Activated CD4-positive, alpha-beta T cell treated with anti-CD3 and anti-CD28 coated beads, Interleukin-2, amount 10 ng/mL, durations not matched to agents 24 days and 14 days (primary cell): Measurements from ENCODE around the gene RNF144A. TPM values are rescaled to one million over a fixed set of nuclear protein-coding genes. Genes with fewer than 3 reads are reported as not detected.

ENCODE experiments used
- DNase-seq: peaks from one replicate; pipeline ENCODE4 v3.0.0; 2022
- H3K27ac Mint-ChIP-seq: one replicate; pipeline ENCODE4 v1.8.0; 2022; ENCODE audit warnings: mild to moderate bottlenecking, mixed read lengths
- H3K27me3 Mint-ChIP-seq: one replicate; pipeline ENCODE4 v1.8.0; 2022; ENCODE audit warnings: mixed read lengths
- H3K36me3 Mint-ChIP-seq: one replicate; pipeline ENCODE4 v1.8.0; 2022; ENCODE audit warnings: low read depth, mild to moderate bottlenecking, mixed read lengths
- H3K4me1 Mint-ChIP-seq: one replicate; pipeline ENCODE4 v1.8.0; 2021; ENCODE audit warnings: mixed read lengths
- H3K4me3 Mint-ChIP-seq: one replicate; pipeline ENCODE4 v1.8.0; 2022; ENCODE audit warnings: mild to moderate bottlenecking, moderate library complexity, mixed read lengths
- H3K9me3 Mint-ChIP-seq: one replicate; pipeline ENCODE4 v1.8.0; 2021; ENCODE audit warnings: mixed read lengths
- intact Hi-C: fragments of 100-400 bp; cut with micrococcal nuclease; formaldehyde crosslinking; loops from one replicate; pipeline ENCODE4 v1.15.1; 2023
- total RNA-seq: library from RNA; stranded (reverse); gene quantifications from 2 replicates; pipeline ENCODE4 v1.2.3, GENCODE V29; 2022

RNF144A gene
- total RNA-seq, 1 donor from 2014 or later, result 23.0 TPM

- intact Hi-C loops, result no loop called here
- H3K4me3 Mint-ChIP-seq, result no peak overlapping the region
- peaks cover 40% of the 10 kb centered on the region for H3K36me3 Mint-ChIP-seq
- DNase-seq, result peak; percentile 32
- no peaks in the 10 kb centered on the region for H3K27me3 Mint-ChIP-seq
- H3K4me1 Mint-ChIP-seq, result peaks cover 39% of the 10 kb centered on the region
- H3K9me3 Mint-ChIP-seq, result no peaks in the 10 kb centered on the region
- H3K27ac Mint-ChIP-seq, result no peak overlapping the region
Observed at GRCh38 chr2:6940820-6941219, 23.6 kb downstream of the RNF144A start.

GRCh38 chr2:6941299-6942046 is 24.3 kb downstream of the RNF144A start:
- Mint-ChIP-seq H3K27me3 (no peaks in the 10 kb centered on the region), H3K36me3 (peaks cover 40% of the 10 kb centered on the region), H3K9me3 (no peaks in the 10 kb centered on the region), H3K27ac (peak overlapping the region; percentile 42), H3K4me3 (no peak overlapping the region), H3K4me1 (peaks cover 38% of the 10 kb centered on the region)
- intact Hi-C loops, result no loop called here
- DNase-seq, result peak; percentile 47

- intact Hi-C loops, result no loop called here
- Mint-ChIP-seq H3K9me3 (no peaks in the 10 kb centered on the region), H3K36me3 (peaks cover 42% of the 10 kb centered on the region), H3K4me1 (peaks cover 38% of the 10 kb centered on the region), H3K27ac (peak overlapping the region; percentile 12), H3K27me3 (no peaks in the 10 kb centered on the region), H3K4me3 (no peak overlapping the region)
- DNase-seq, result peak; percentile 47
Observed at GRCh38 chr2:6942848-6943247, 25.6 kb downstream of the RNF144A start.

GRCh38 chr2:6943523-6943922 is 26.3 kb downstream of the RNF144A start:
- Mint-ChIP-seq H3K4me1 (peaks cover 42% of the 10 kb centered on the region), H3K9me3 (no peaks in the 10 kb centered on the region), H3K36me3 (peaks cover 47% of the 10 kb centered on the region), H3K27me3 (no peaks in the 10 kb centered on the region), H3K27ac (peak overlapping the region; percentile 17), H3K4me3 (no peak overlapping the region)
- DNase-seq, result no peak
- intact Hi-C loops, result no loop called here

- H3K27me3 Mint-ChIP-seq, result no peaks in the 10 kb centered on the region
- H3K4me3 Mint-ChIP-seq, result peak overlapping the region; percentile 10
- peaks cover 50% of the 10 kb centered on the region for H3K36me3 Mint-ChIP-seq
- peaks cover 43% of the 10 kb centered on the region for H3K4me1 Mint-ChIP-seq
- peak; percentile 54 for DNase-seq
- H3K27ac Mint-ChIP-seq, result peak overlapping the region; percentile 17
- intact Hi-C loops, result no loop called here
- H3K9me3 Mint-ChIP-seq, result no peaks in the 10 kb centered on the region
Observed at GRCh38 chr2:6943971-6944370, 26.8 kb downstream of the RNF144A start.

- peak; percentile 41 for DNase-seq
- Mint-ChIP-seq H3K4me3 (no peak overlapping the region), H3K4me1 (peaks cover 44% of the 10 kb centered on the region), H3K36me3 (peaks cover 50% of the 10 kb centered on the region), H3K27me3 (no peaks in the 10 kb centered on the region), H3K27ac (no peak overlapping the region), H3K9me3 (no peaks in the 10 kb centered on the region)
- intact Hi-C loops, result no loop called here
Observed at GRCh38 chr2:6944555-6944954, 27.3 kb downstream of the RNF144A start.

- peak overlapping the region; percentile 83 for H3K27ac Mint-ChIP-seq
- DNase-seq, result peak; percentile 53
- H3K9me3 Mint-ChIP-seq, result no peaks in the 10 kb centered on the region
- peaks cover 50% of the 10 kb centered on the region for H3K36me3 Mint-ChIP-seq
- intact Hi-C loops, result loop anchor here (5.0 kb wide), 1 partner anchor 38 kb away; no protein-coding TSS in a partner anchor
- peaks cover 44% of the 10 kb centered on the region for H3K4me1 Mint-ChIP-seq
- H3K4me3 Mint-ChIP-seq, result peak overlapping the region; percentile 12
- no peaks in the 10 kb centered on the region for H3K27me3 Mint-ChIP-seq
Observed at GRCh38 chr2:6945087-6945813, 28.0 kb downstream of the RNF144A start.

- Mint-ChIP-seq H3K4me1 (peaks cover 45% of the 10 kb centered on the region), H3K36me3 (peaks cover 48% of the 10 kb centered on the region), H3K4me3 (peak overlapping the region; percentile 12), H3K27me3 (no peaks in the 10 kb centered on the region), H3K9me3 (no peaks in the 10 kb centered on the region), H3K27ac (peak overlapping the region; percentile 83)
- DNase-seq, result no peak
- intact Hi-C loops, result loop anchor here (5.0 kb wide), 1 partner anchor 39 kb away; no protein-coding TSS in a partner anchor
Observed at GRCh38 chr2:6945821-6946220, 28.6 kb downstream of the RNF144A start.

- no peaks in the 10 kb centered on the region for H3K9me3 Mint-ChIP-seq
- DNase-seq, result no peak
- no peaks in the 10 kb centered on the region for H3K27me3 Mint-ChIP-seq
- H3K4me3 Mint-ChIP-seq, result no peak overlapping the region
- H3K27ac Mint-ChIP-seq, result no peak overlapping the region
- peaks cover 40% of the 10 kb centered on the region for H3K36me3 Mint-ChIP-seq
- intact Hi-C loops, result loop anchor here (5.0 kb wide), 1 partner anchor 39 kb away; no protein-coding TSS in a partner anchor
- H3K4me1 Mint-ChIP-seq, result peaks cover 47% of the 10 kb centered on the region
Observed at GRCh38 chr2:6946722-6947121, 29.5 kb downstream of the RNF144A start.

- intact Hi-C loops, result loop anchor here (5.0 kb wide), 1 partner anchor 41 kb away; no protein-coding TSS in a partner anchor
- Mint-ChIP-seq H3K36me3 (peaks cover 31% of the 10 kb centered on the region), H3K4me1 (peaks cover 42% of the 10 kb centered on the region), H3K4me3 (no peak overlapping the region), H3K27me3 (no peaks in the 10 kb centered on the region), H3K9me3 (no peaks in the 10 kb centered on the region), H3K27ac (peak overlapping the region; percentile 34)
- DNase-seq, result peak; percentile 47
Observed at GRCh38 chr2:6947929-6948676, 30.9 kb downstream of the RNF144A start.

GRCh38 chr2:6948677-6949351 is 31.6 kb downstream of the RNF144A start:
- intact Hi-C loops, result loop anchor here (5.0 kb wide), 1 partner anchor 42 kb away; no protein-coding TSS in a partner anchor
- no peaks in the 10 kb centered on the region for H3K9me3 Mint-ChIP-seq
- H3K4me3 Mint-ChIP-seq, result no peak overlapping the region
- peak overlapping the region; percentile 24 for H3K27ac Mint-ChIP-seq
- peaks cover 25% of the 10 kb centered on the region for H3K36me3 Mint-ChIP-seq
- peaks cover 35% of the 10 kb centered on the region for H3K4me1 Mint-ChIP-seq
- no peaks in the 10 kb centered on the region for H3K27me3 Mint-ChIP-seq
- peak; percentile 46 for DNase-seq

GRCh38 chr2:6951046-6951445 is 33.8 kb downstream of the RNF144A start:
- Mint-ChIP-seq H3K36me3 (peaks cover 18% of the 10 kb centered on the region), H3K4me3 (no peak overlapping the region), H3K9me3 (no peaks in the 10 kb centered on the region), H3K27me3 (no peaks in the 10 kb centered on the region), H3K4me1 (peaks cover 18% of the 10 kb centered on the region), H3K27ac (no peak overlapping the region)
- intact Hi-C loops, result no loop called here
- DNase-seq, result no peak

GRCh38 chr2:6952101-6952500 is 34.9 kb downstream of the RNF144A start:
- no peak overlapping the region for H3K4me3 Mint-ChIP-seq
- H3K36me3 Mint-ChIP-seq, result peaks cover 20% of the 10 kb centered on the region
- no peaks in the 10 kb centered on the region for H3K27me3 Mint-ChIP-seq
- no peak for DNase-seq
- H3K4me1 Mint-ChIP-seq, result peaks cover 18% of the 10 kb centered on the region
- H3K27ac Mint-ChIP-seq, result no peak overlapping the region
- intact Hi-C loops, result no loop called here
- H3K9me3 Mint-ChIP-seq, result no peaks in the 10 kb centered on the region
